GM19328 (cell line): ENCODE results near the gene DEDD.

Experiments
- ATAC-seq: cut with Tn5 transposase; IDR thresholded peaks from one replicate; pipeline ENCODE4 v1.9.1; 2021; ENCODE audit warnings: mild to moderate bottlenecking, moderate library complexity; ENCODE audit not compliant: unreplicated experiment

The DEDD gene

GRCh38 chr1:161077426-161077825 is 55.0 kb downstream of the DEDD start:
- ATAC-seq = no peak

DNA sequence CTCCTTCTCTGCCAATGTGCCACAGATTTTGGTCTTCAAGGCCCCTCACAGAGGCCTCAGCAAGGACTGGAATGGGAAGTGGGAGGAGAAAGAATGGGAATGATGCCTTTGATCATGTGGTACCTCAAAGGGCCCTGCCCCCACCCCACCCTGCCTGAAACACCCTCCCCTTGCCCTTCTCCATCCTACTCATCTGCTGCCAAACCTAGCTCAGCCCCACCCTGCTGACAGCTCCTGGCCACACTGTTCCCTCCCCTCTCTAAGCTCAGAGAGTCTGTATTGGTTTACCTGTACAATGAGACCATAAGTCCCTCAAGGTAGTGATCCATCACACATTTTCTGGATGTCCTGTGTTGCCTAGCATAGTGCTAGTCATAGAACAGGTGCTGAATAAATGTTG is 56.1 kb downstream of the DEDD start:
- no peak for ATAC-seq

- ATAC-seq = no peak
Measured at GRCh38 chr1:161074676-161075368, 57.6 kb downstream of the DEDD start.

- ATAC-seq = no peak
Measured at GRCh38 chr1:161073474-161074121, 58.9 kb downstream of the DEDD start.

DNA sequence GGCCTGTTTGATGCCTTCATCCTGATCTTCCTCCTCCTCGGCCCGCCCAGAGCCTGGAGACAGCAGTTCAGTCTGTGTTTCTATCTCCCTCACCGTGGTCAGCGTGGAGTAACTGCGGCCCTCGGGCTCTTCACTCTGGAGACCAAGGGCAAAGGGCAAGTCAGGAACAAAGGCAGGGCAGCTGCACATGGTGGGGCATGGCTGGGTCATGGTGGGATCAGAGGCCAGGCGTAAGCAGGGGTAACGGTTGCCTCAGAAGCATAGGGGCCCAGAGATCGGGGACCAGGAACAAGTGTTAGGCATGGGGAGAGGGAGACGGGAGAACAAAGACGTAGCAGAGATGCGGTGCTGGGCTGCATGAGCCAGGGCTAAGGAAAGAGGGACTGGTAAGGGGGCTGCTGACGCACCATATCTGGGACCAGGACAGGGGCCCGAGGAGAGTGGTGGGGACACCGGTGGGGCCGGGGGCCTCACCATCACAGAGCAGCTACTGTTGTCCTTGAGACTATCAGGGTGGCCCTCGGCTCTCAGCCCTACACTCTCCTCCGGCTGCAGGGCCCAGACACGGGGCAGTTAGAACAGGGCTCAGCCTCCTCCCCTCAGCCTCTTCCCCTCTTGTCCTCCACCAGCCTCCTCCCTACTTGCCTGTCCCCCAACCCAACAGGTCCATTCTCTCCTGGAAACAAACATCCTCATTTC is 59.6 kb downstream of the DEDD start:
- no peak for ATAC-seq

- ATAC-seq = no peak
Measured at GRCh38 chr1:161071886-161072371, 60.5 kb downstream of the DEDD start.
